Immature natural killer cell (primary cell): ENCODE measurements around the gene SUFU. TPM values are rescaled to one million over a fixed set of nuclear protein-coding genes. Genes with fewer than 3 reads are reported as not detected.
A peak's percentile ranks its signal among the peaks of the same experiment; 100 is the strongest.

Experiments
- DNase-seq, 3 donors: peaks; one replicate each; pipeline ENCODE4 v3.0.0; 2022; ENCODE audit warnings: mixed read lengths in 1 of 3
- H3K27ac Mint-ChIP-seq, 6 donors: one replicate each; pipeline ENCODE4 v1.8.0; 2020; ENCODE audit warnings: mixed read lengths in 6 of 6, mild to moderate bottlenecking in 5 of 6, inconsistent platforms in 4 of 6, moderate library complexity in 3 of 6
- H3K27me3 Mint-ChIP-seq, 3 donors: one replicate each; pipeline ENCODE4 v1.8.0; 2020 to 2021; ENCODE audit warnings: low read depth in 3 of 3, mild to moderate bottlenecking in 3 of 3, mixed read lengths in 3 of 3, moderate library complexity in 3 of 3, inconsistent platforms in 1 of 3
- H3K36me3 Mint-ChIP-seq, 3 donors: one replicate each; pipeline ENCODE4 v1.8.0; 2020; ENCODE audit warnings: mixed read lengths in 3 of 3, inconsistent platforms in 2 of 3, mild to moderate bottlenecking in 2 of 3
- H3K4me1 Mint-ChIP-seq, 2 donors: one replicate each; pipeline ENCODE4 v1.8.0; 2020; ENCODE audit warnings: inconsistent platforms in 2 of 2, mild to moderate bottlenecking in 2 of 2, mixed read lengths in 2 of 2, moderate library complexity in 1 of 2
- H3K4me3 Mint-ChIP-seq, 5 donors: one replicate each; pipeline ENCODE4 v1.8.0; 2020; ENCODE audit warnings: mild to moderate bottlenecking in 5 of 5, mixed read lengths in 5 of 5, inconsistent platforms in 3 of 5, moderate library complexity in 3 of 5
- H3K9me3 Mint-ChIP-seq, 6 donors: one replicate each; pipeline ENCODE4 v1.8.0; 2020; ENCODE audit warnings: mild to moderate bottlenecking in 6 of 6, mixed read lengths in 6 of 6, inconsistent platforms in 4 of 6, moderate library complexity in 3 of 6
- polyA plus RNA-seq, 3 donors: library from polyadenylated mRNA; unstranded; fragments of 300-500 nt; fragmentation: Illumina TruSeq; gene quantifications; one replicate each; pipeline ENCODE4 v1.2.3, GENCODE V29; 2021

Gene SUFU
- polyA plus RNA-seq, 3 donors from 2014 or later = 1.3 to 6.7 (median 2.1) TPM

- Mint-ChIP-seq H3K4me1 (peaks cover 44 to 56% of the 10 kb centered on the region in 2 donors), H3K27ac (peak overlapping the region in 4 of 6 donors; percentile 17 to 76 (median 58)), H3K4me3 (peak overlapping the region in 1 of 5 donors; percentile 62)
Observed at GRCh38 chr10:102676534-102677315, 173.0 kb downstream of the SUFU start.

GRCh38 chr10:102677331-102678067 lies 173.7 kb downstream of the SUFU start:
- Mint-ChIP-seq H3K4me1 (peaks cover 47 to 56% of the 10 kb centered on the region in 2 donors), H3K4me3 (no peak overlapping the region), H3K27me3 (peaks cover 3 to 12% (median 5%) of the 10 kb centered on the region in 3 donors), H3K36me3 (peaks cover 0 to 6% (median 4%) of the 10 kb centered on the region in 3 donors), H3K27ac (peak overlapping the region in 3 of 6 donors; percentile 21 to 53 (median 50)), H3K9me3 (no peaks in the 10 kb centered on the region)
- no peak for DNase-seq

More at GRCh38 chr10:102676534-102677315, 173.0 kb downstream of the SUFU start:
- Mint-ChIP-seq H3K27me3 (peaks cover 3 to 12% (median 5%) of the 10 kb centered on the region in 3 donors), H3K9me3 (no peaks in the 10 kb centered on the region), H3K36me3 (no peaks in the 10 kb centered on the region)
- DNase-seq = no peak

GRCh38 chr10:102678068-102678400 lies 174.3 kb downstream of the SUFU start:
- peak overlapping the region in 3 of 6 donors; percentile 50 to 61 (median 53) for H3K27ac Mint-ChIP-seq
- peaks cover 0 to 6% (median 4%) of the 10 kb centered on the region in 3 donors for H3K36me3 Mint-ChIP-seq
- no peak overlapping the region for H3K4me3 Mint-ChIP-seq
- DNase-seq = no peak
- peaks cover 45 to 56% of the 10 kb centered on the region in 2 donors for H3K4me1 Mint-ChIP-seq
- peaks cover 3 to 12% (median 5%) of the 10 kb centered on the region in 3 donors for H3K27me3 Mint-ChIP-seq
- H3K9me3 Mint-ChIP-seq = no peaks in the 10 kb centered on the region

GRCh38 chr10:102678842-102679289 lies 175.1 kb downstream of the SUFU start:
- DNase-seq = peak; percentile 30 to 34 (median 32)
- peak overlapping the region in 3 of 6 donors; percentile 5 to 49 (median 22) for H3K27ac Mint-ChIP-seq
- no peak overlapping the region for H3K4me3 Mint-ChIP-seq
- peaks cover 3 to 10% (median 5%) of the 10 kb centered on the region in 3 donors for H3K27me3 Mint-ChIP-seq
- H3K9me3 Mint-ChIP-seq = no peaks in the 10 kb centered on the region
- peaks cover 38 to 49% of the 10 kb centered on the region in 2 donors for H3K4me1 Mint-ChIP-seq
- H3K36me3 Mint-ChIP-seq = peaks cover 0 to 6% (median 4%) of the 10 kb centered on the region in 3 donors

- Mint-ChIP-seq H3K27ac (no peak overlapping the region), H3K36me3 (peaks cover 0 to 6% (median 4%) of the 10 kb centered on the region in 3 donors), H3K4me3 (no peak overlapping the region), H3K4me1 (peaks cover 31 to 42% of the 10 kb centered on the region in 2 donors), H3K27me3 (peaks cover 0 to 4% (median 2%) of the 10 kb centered on the region in 3 donors), H3K9me3 (no peaks in the 10 kb centered on the region)
- no peak for DNase-seq
Observed at GRCh38 chr10:102679596-102679995, 175.8 kb downstream of the SUFU start.

GRCh38 chr10:102681696-102682095 lies 177.9 kb downstream of the SUFU start:
- Mint-ChIP-seq H3K36me3 (peaks cover 6 to 8% (median 6%) of the 10 kb centered on the region in 3 donors), H3K4me1 (peaks cover 12 to 21% of the 10 kb centered on the region in 2 donors), H3K4me3 (no peak overlapping the region), H3K9me3 (no peaks in the 10 kb centered on the region), H3K27ac (no peak overlapping the region), H3K27me3 (peaks cover 0 to 4% (median 2%) of the 10 kb centered on the region in 3 donors)
- no peak for DNase-seq

- no peaks in the 10 kb centered on the region for H3K9me3 Mint-ChIP-seq
- H3K36me3 Mint-ChIP-seq = peaks cover 6 to 8% (median 6%) of the 10 kb centered on the region in 3 donors
- no peak overlapping the region for H3K27ac Mint-ChIP-seq
- DNase-seq = no peak
- peaks cover 11 to 14% of the 10 kb centered on the region in 2 donors for H3K4me1 Mint-ChIP-seq
- H3K4me3 Mint-ChIP-seq = no peak overlapping the region
- peaks cover 0 to 4% (median 2%) of the 10 kb centered on the region in 3 donors for H3K27me3 Mint-ChIP-seq
Observed at GRCh38 chr10:102682416-102682815, 178.6 kb downstream of the SUFU start.

- Mint-ChIP-seq H3K27me3 (peaks cover 0 to 2% (median 0%) of the 10 kb centered on the region in 3 donors), H3K4me1 (peaks cover 11 to 13% of the 10 kb centered on the region in 2 donors), H3K27ac (no peak overlapping the region), H3K36me3 (peaks cover 6 to 9% (median 8%) of the 10 kb centered on the region in 3 donors), H3K4me3 (no peak overlapping the region), H3K9me3 (no peaks in the 10 kb centered on the region)
- no peak for DNase-seq
Observed at GRCh38 chr10:102682981-102683380, 179.2 kb downstream of the SUFU start.

Other genes starting within 250 kb of the SUFU start
- gene NFKB2, start 108.3 kb upstream of the SUFU start, polyA plus RNA-seq = 10 to 100 TPM in 1 of 3 donors, 1 to 10 TPM in 2; 3.6 to 11.4 (median 5.0) TPM
- gene PSD, start 85.2 kb upstream of the SUFU start, polyA plus RNA-seq = 1 to 10 TPM; 1.2 to 2.2 (median 2.0) TPM
- 10 to 100 TPM; 39.5 to 43.9 (median 39.7) TPM for gene FBXL15, start 83.1 kb upstream of the SUFU start, polyA plus RNA-seq
- 10 to 100 TPM; 61.8 to 65.3 (median 63.3) TPM for gene CUEDC2, start 71.4 kb upstream of the SUFU start, polyA plus RNA-seq
- gene C10orf95, start 52.4 kb upstream of the SUFU start, polyA plus RNA-seq = under 1 TPM; 0.32 to 0.67 (median 0.59) TPM
- 100 to 1,000 TPM in 2 of 3 donors, 10 to 100 TPM in 1; 91.6 to 125 (median 115) TPM for gene ACTR1A, start 1.3 kb upstream of the SUFU start, polyA plus RNA-seq
- gene TRIM8, start 140.5 kb downstream of the SUFU start, polyA plus RNA-seq = 10 to 100 TPM; 30.5 to 78.8 (median 39.2) TPM
- 1 to 10 TPM; 2.6 to 3.9 (median 3.6) TPM for gene ARL3, start 210.4 kb downstream of the SUFU start, polyA plus RNA-seq
- 1 to 10 TPM; 4.9 to 9.6 (median 7.9) TPM for gene SFXN2, start 210.7 kb downstream of the SUFU start, polyA plus RNA-seq
- 10 to 100 TPM; 34.1 to 53.1 (median 35.2) TPM for gene WBP1L, start 240.0 kb downstream of the SUFU start, polyA plus RNA-seq